Subcutaneous adipose tissue (tissue), 4 donors: ENCODE results near the gene PIP5K1B. TPM values are rescaled to one million over a fixed set of nuclear protein-coding genes. Genes with fewer than 3 reads are reported as not detected.

Experiments
- total RNA-seq, 4 donors: library from RNA; depleted of rRNA; stranded (reverse); fragments of >200 nt; gene quantifications; one replicate each; pipeline ENCODE4 v1.1.0, GENCODE V29; 2016
- TF ChIP-seq, protein P1 (sequence below): fragments of 450-650 bp; IDR thresholded peaks from one replicate; pipeline ENCODE4 v1.5.1; 2016; ENCODE audit warnings: low read depth, mild to moderate bottlenecking, control low read depth, antibody characterized with exemption, moderate library complexity

PIP5K1B gene
- total RNA-seq, 4 donors from 2014 or later = 0.88 to 4.4 (median 1.4) TPM

DNA sequence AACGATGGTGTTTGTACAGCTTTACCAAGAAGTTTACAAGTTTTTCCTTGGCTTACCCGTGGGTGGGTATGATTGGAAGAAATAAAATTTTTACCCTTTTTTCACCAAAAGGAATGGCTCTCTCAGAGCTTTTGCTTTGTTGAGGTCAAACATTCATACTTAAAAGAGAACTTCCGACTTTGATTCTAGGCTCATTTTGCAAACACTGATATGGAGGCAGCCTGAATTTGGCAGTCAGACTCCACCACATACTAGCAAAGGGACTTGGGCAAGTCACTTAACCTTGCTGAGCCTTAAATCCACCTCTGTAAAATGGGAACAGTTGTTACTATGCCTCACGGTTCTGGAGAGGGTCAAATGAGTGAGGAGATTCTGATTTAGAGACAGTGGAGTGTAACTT is 155.4 kb downstream of the PIP5K1B start:
- TF ChIP-seq, protein P1, sequence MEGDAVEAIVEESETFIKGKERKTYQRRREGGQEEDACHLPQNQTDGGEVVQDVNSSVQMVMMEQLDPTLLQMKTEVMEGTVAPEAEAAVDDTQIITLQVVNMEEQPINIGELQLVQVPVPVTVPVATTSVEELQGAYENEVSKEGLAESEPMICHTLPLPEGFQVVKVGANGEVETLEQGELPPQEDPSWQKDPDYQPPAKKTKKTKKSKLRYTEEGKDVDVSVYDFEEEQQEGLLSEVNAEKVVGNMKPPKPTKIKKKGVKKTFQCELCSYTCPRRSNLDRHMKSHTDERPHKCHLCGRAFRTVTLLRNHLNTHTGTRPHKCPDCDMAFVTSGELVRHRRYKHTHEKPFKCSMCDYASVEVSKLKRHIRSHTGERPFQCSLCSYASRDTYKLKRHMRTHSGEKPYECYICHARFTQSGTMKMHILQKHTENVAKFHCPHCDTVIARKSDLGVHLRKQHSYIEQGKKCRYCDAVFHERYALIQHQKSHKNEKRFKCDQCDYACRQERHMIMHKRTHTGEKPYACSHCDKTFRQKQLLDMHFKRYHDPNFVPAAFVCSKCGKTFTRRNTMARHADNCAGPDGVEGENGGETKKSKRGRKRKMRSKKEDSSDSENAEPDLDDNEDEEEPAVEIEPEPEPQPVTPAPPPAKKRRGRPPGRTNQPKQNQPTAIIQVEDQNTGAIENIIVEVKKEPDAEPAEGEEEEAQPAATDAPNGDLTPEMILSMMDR = no peak

DNA sequence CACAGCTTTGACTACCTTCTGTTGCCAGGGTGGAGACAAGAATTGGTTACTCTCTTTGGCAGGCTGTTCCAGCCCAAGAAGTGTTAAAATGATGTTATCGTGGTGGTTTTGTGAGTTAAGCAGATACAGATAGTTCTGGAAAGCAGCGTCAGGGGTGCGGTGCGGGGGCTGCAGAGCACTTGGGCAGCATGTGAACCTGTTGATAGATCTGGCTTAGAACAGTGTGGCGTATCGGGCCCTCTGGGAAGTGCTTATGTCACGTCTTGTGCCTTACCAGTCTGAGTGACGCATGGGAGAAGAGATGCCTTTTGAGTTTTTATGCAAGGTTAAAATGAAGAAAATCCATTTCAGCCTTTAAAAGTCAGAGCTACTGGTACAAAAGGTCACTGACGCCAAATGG is 156.4 kb downstream of the PIP5K1B start:
- TF ChIP-seq, protein P1 = no peak

DNA sequence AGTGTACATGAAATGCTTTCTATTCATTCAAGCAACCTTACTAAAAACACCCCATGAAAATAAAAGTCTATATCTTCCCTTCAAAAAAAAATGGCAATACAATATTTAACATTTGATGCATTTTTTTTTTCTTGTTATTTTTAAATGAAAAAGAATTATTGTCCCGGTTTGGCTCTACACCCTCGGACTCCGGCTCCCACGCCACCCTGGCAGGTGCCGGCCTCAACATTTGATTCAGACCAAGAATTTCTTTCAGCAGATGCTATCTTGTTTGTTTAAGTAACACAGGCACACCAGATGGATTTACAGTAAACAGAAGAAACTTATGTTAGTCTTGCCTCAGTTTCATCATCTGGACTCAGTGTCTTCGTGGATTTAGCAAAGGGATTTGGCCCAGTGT is 162.0 kb downstream of the PIP5K1B start:
- TF ChIP-seq, protein P1 = no peak

- TF ChIP-seq, protein P1 = no peak
These were observed 164.0 kb downstream of the PIP5K1B start for GRCh38 chr9:68869022-68869421.

DNA sequence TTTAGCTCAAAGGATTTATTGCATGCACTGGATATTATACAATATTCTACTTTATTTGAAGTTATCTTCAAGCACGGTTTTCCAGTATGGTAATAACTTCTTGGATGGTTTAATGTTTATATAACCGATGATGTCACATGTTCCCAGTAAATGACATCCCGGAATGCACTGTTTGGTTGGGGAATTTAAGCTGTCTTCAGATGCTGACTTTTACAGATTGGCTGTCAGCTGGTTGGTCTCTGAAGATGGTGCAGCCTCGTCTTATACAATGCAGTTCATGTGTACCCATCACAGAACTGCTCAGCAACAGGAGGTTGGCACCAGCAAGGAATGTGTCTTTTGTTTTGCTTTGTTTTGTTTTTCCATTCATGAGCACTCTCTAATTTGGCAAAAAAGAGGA is 165.0 kb downstream of the PIP5K1B start:
- TF ChIP-seq, protein P1 = no peak

DNA sequence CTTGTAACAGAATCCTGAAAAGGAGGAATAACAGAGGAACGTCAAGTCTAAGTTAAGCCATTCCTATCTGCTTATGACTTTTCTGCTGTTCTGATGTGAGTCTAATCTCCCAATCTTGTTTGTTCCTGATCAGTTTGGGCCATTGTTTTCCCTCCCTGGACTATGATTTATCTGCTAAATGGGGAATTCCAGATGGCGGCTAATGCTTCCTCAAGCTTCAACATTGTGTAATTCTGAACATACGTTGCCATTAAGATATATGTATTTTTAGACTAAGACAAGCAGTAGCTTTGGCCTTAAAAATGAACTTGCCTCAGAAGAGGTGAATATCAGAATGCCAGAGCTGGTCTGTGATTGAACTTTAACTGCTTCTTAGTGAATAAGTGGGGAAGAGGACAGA is 166.2 kb downstream of the PIP5K1B start:
- TF ChIP-seq, protein P1 = no peak

GRCh38 chr9:68872026-68872501 is 167.0 kb downstream of the PIP5K1B start:
- TF ChIP-seq, protein P1 = no peak
